Panc1 (cell line): ENCODE data around the gene NTRK1.

ENCODE experiments used
- POLR2AphosphoS5 ChIP-seq: IDR thresholded peaks from 2 replicates; pipeline ENCODE4 v1.6.1; 2012; ENCODE audit warnings: mild to moderate bottlenecking, low read depth, low read length, moderate library complexity
- REST ChIP-seq, 2 experiments: IDR thresholded peaks; 2 replicates each; pipeline ENCODE4 v1.6.1; 2011 to 2012; ENCODE audit warnings: low read depth in 2 of 2, control low read depth in 1 of 2, low read length in 1 of 2, mild to moderate bottlenecking in 1 of 2, moderate library complexity in 1 of 2; ENCODE audit not compliant: insufficient read depth in 1 of 2
- TF ChIP-seq, protein P1 (sequence below): fragments of 450-650 bp; IDR thresholded peaks from 2 replicates; pipeline ENCODE4 v1.5.1; 2017; ENCODE audit warnings: mild to moderate bottlenecking

- TF ChIP-seq, protein P1, sequence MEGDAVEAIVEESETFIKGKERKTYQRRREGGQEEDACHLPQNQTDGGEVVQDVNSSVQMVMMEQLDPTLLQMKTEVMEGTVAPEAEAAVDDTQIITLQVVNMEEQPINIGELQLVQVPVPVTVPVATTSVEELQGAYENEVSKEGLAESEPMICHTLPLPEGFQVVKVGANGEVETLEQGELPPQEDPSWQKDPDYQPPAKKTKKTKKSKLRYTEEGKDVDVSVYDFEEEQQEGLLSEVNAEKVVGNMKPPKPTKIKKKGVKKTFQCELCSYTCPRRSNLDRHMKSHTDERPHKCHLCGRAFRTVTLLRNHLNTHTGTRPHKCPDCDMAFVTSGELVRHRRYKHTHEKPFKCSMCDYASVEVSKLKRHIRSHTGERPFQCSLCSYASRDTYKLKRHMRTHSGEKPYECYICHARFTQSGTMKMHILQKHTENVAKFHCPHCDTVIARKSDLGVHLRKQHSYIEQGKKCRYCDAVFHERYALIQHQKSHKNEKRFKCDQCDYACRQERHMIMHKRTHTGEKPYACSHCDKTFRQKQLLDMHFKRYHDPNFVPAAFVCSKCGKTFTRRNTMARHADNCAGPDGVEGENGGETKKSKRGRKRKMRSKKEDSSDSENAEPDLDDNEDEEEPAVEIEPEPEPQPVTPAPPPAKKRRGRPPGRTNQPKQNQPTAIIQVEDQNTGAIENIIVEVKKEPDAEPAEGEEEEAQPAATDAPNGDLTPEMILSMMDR, result no peak
- no peak for TF ChIP-seq REST (IDR thresholded peaks at IDR 0.05; ENCODE audit: insufficient read depth in 1 of 2, low read depth in 2 of 2, low read length in 1 of 2)
- no peak for TF ChIP-seq POLR2AphosphoS5
Measured at GRCh38 chr1:156886583-156887281, 26.1 kb downstream of the NTRK1 start.
